Caco-2 (cell line): ENCODE measurements around the gene NTN1. TPM values are rescaled to one million over a fixed set of nuclear protein-coding genes. Genes with fewer than 3 reads are reported as not detected.

Experiments used
- BruUV-seq: library from RNA; stranded (reverse); fragments of 400-500 nt; replicated peaks from 2 replicates; lab custom pipeline; 2021; lab: Mats Ljungman, UMichigan
- CTCF ChIA-PET: fragments of 300-600 bp; sonication (Branson Sonifier 250); formaldehyde crosslinking; loops from one replicate; lab custom pipeline; 2022; ENCODE audit warnings: antibody characterized with exemption; lab: Charles Lee
- POLR2A ChIA-PET: fragments of 300-600 bp; sonication (Branson Sonifier 250); formaldehyde crosslinking; loops from one replicate; lab custom pipeline; 2022; ENCODE audit warnings: antibody characterized with exemption; lab: Charles Lee
- DNase-seq, 2 experiments: peaks; one replicate each; pipeline versions ENCODE4 v3.0.0 to v3.0.0-alpha.2; 2020 to 2022
- H3K27me3 ChIP-seq: replicated peaks from 2 replicates; pipeline ENCODE4 v1.6.0; 2011; ENCODE audit warnings: low read length; ENCODE audit not compliant: control insufficient read depth, insufficient read depth
- H3K36me3 ChIP-seq: 2 replicates; pipeline ENCODE4 v1.5.1; 2011; ENCODE audit warnings: low read length; ENCODE audit not compliant: control insufficient read depth, insufficient read depth
- H3K4me1 ChIP-seq: fragments of 250-450 bp; sonication (Bioruptor Pico); 2 replicates; pipeline ENCODE4 v1.5.1; 2020; ENCODE audit warnings: mild to moderate bottlenecking
- H3K4me3 ChIP-seq: 2 replicates; pipeline ENCODE4 v1.5.1; 2011; ENCODE audit warnings: low read depth, mild to moderate bottlenecking, control low read depth, low read length
- H3K9me3 ChIP-seq: fragments of 250-450 bp; sonication (Bioruptor Pico); 2 replicates; pipeline ENCODE4 v1.5.1; 2020; ENCODE audit warnings: mild to moderate bottlenecking, moderate library complexity
- H3K27ac Mint-ChIP-seq: one replicate; pipeline ENCODE4 v1.8.0; 2022; ENCODE audit warnings: mixed read lengths; ENCODE audit not compliant: unreplicated experiment
- H3K27me3 Mint-ChIP-seq: one replicate; pipeline ENCODE4 v1.8.0; 2022; ENCODE audit warnings: mixed read lengths; ENCODE audit not compliant: insufficient read depth, unreplicated experiment
- H3K36me3 Mint-ChIP-seq: one replicate; pipeline ENCODE4 v1.8.0; 2022; ENCODE audit warnings: mild to moderate bottlenecking, mixed read lengths; ENCODE audit not compliant: insufficient read depth, unreplicated experiment
- H3K4me1 Mint-ChIP-seq: one replicate; pipeline ENCODE4 v1.8.0; 2022; ENCODE audit warnings: low read depth, mixed read lengths; ENCODE audit not compliant: unreplicated experiment
- H3K4me3 Mint-ChIP-seq: one replicate; pipeline ENCODE4 v1.8.0; 2022; ENCODE audit warnings: mild to moderate bottlenecking, moderate library complexity, mixed read lengths; ENCODE audit not compliant: unreplicated experiment
- H3K9me3 Mint-ChIP-seq: one replicate; pipeline ENCODE4 v1.8.0; 2022; ENCODE audit warnings: mixed read lengths; ENCODE audit not compliant: unreplicated experiment
- intact Hi-C: fragments of 100-400 bp; cut with micrococcal nuclease; formaldehyde crosslinking; loops from one replicate; pipeline ENCODE4 v1.10.0; 2022; ENCODE audit not compliant: unreplicated experiment
- total RNA-seq: library from RNA; stranded (reverse); gene quantifications from 2 replicates; pipeline ENCODE4 v1.2.3, GENCODE V29; 2022
- TF ChIP-seq, protein P1 (sequence below), 2 experiments: fragments of 200-600 bp in 1 of 2; IDR thresholded peaks; 1 replicate in 1 of 2; 2 replicates in 1 of 2; pipeline versions ENCODE4 v1.5.1 to v1.8.0; 2011 to 2022; ENCODE audit warnings: antibody characterized with exemption in 1 of 2, control low read depth in 1 of 2, inconsistent platforms in 1 of 2, low read depth in 1 of 2, low read length in 1 of 2, mild to moderate bottlenecking in 1 of 2, moderate library complexity in 1 of 2; ENCODE audit not compliant: insufficient read depth in 1 of 2, severe bottlenecking in 1 of 2, unreplicated experiment in 1 of 2

Gene NTN1
- total RNA-seq, 1 experiment from 2014 or later, result 0.88 TPM

GRCh38 chr17:9232591-9233270, 211.4 kb downstream of the NTN1 start:
- intact Hi-C loops, result no loop called here
- Mint-ChIP-seq H3K36me3 (no peaks in the 10 kb centered on the region), H3K4me3 (no peak overlapping the region), H3K9me3 (no peaks in the 10 kb centered on the region), H3K27me3 (no peaks in the 10 kb centered on the region), H3K4me1 (no peaks in the 10 kb centered on the region), H3K27ac (no peak overlapping the region)
- BruUV-seq, result no TSS peak
- ChIA-PET CTCF (no interaction called here), POLR2A (no interaction called here)
- Histone ChIP-seq H3K9me3 (no peaks in the 10 kb centered on the region), H3K36me3 (no peaks in the 10 kb centered on the region), H3K4me3 (no peak overlapping the region), H3K27me3 (no peaks in the 10 kb centered on the region), H3K4me1 (no peaks in the 10 kb centered on the region)
- TF ChIP-seq, protein P1, sequence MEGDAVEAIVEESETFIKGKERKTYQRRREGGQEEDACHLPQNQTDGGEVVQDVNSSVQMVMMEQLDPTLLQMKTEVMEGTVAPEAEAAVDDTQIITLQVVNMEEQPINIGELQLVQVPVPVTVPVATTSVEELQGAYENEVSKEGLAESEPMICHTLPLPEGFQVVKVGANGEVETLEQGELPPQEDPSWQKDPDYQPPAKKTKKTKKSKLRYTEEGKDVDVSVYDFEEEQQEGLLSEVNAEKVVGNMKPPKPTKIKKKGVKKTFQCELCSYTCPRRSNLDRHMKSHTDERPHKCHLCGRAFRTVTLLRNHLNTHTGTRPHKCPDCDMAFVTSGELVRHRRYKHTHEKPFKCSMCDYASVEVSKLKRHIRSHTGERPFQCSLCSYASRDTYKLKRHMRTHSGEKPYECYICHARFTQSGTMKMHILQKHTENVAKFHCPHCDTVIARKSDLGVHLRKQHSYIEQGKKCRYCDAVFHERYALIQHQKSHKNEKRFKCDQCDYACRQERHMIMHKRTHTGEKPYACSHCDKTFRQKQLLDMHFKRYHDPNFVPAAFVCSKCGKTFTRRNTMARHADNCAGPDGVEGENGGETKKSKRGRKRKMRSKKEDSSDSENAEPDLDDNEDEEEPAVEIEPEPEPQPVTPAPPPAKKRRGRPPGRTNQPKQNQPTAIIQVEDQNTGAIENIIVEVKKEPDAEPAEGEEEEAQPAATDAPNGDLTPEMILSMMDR (IDR thresholded peaks at IDR 0.05; ENCODE audit: insufficient read depth in 1 of 2, low read depth in 1 of 2, low read length in 1 of 2, severe bottlenecking in 1 of 2, unreplicated experiment in 1 of 2), result no peak
- DNase-seq, result no peak

- POLR2A ChIA-PET, result no interaction called here
- intact Hi-C loops, result no loop called here
Measured at GRCh38 chr17:9233271-9233599, 211.9 kb downstream of the NTN1 start.

DNA sequence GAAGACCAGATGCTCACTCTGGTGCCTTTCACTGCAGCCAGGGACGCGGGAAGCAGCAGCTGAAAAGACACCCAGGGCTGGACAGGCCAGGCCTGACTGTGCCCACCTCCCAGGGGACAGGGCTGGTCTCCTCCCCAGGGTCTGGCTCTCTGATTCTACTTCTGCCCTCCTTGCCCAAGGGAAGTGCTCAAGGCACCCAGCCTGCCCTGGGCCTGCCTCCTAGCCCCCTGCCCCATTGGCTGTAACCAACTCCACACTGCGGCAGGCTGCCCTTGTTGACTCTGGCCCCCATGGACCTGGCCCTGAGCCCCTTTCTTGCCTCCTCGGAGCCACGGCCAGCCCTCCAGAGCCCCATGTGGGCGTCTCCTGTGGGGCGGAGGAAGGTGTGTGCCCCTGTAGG, 212.5 kb downstream of the NTN1 start:
- H3K9me3 Mint-ChIP-seq, result no peaks in the 10 kb centered on the region
- no TSS peak for BruUV-seq

More at GRCh38 chr17:9233271-9233599, 211.9 kb downstream of the NTN1 start:
- Mint-ChIP-seq H3K4me1 (no peaks in the 10 kb centered on the region), H3K36me3 (no peaks in the 10 kb centered on the region), H3K27me3 (no peaks in the 10 kb centered on the region), H3K9me3 (no peaks in the 10 kb centered on the region), H3K4me3 (no peak overlapping the region), H3K27ac (no peak overlapping the region)
- Histone ChIP-seq H3K36me3 (no peaks in the 10 kb centered on the region), H3K4me1 (no peaks in the 10 kb centered on the region), H3K27me3 (no peaks in the 10 kb centered on the region), H3K9me3 (no peaks in the 10 kb centered on the region), H3K4me3 (no peak overlapping the region)
- TF ChIP-seq, protein P1 (IDR thresholded peaks at IDR 0.05; ENCODE audit: insufficient read depth in 1 of 2, low read depth in 1 of 2, low read length in 1 of 2, severe bottlenecking in 1 of 2, unreplicated experiment in 1 of 2), result no peak
- CTCF ChIA-PET, result no interaction called here
- DNase-seq, result no peak
- no TSS peak for BruUV-seq

More for the DNA sequence above, 212.5 kb downstream of the NTN1 start:
- H3K36me3 Mint-ChIP-seq, result no peaks in the 10 kb centered on the region
- H3K4me1 Mint-ChIP-seq, result no peaks in the 10 kb centered on the region
- H3K4me3 Mint-ChIP-seq, result no peak overlapping the region
- no peaks in the 10 kb centered on the region for H3K27me3 Mint-ChIP-seq
- Histone ChIP-seq H3K36me3 (no peaks in the 10 kb centered on the region), H3K4me1 (no peaks in the 10 kb centered on the region), H3K27me3 (no peaks in the 10 kb centered on the region), H3K9me3 (no peaks in the 10 kb centered on the region), H3K4me3 (no peak overlapping the region)
- H3K27ac Mint-ChIP-seq, result no peak overlapping the region
- no peak for DNase-seq
- TF ChIP-seq, protein P1 (IDR thresholded peaks at IDR 0.05; ENCODE audit: insufficient read depth in 1 of 2, low read depth in 1 of 2, low read length in 1 of 2, severe bottlenecking in 1 of 2, unreplicated experiment in 1 of 2), result no peak
- CTCF ChIA-PET, result no interaction called here
- intact Hi-C loops, result no loop called here
- POLR2A ChIA-PET, result no interaction called here
